ENCODE results near the gene SPC24.

The SPC24 gene

DNA sequence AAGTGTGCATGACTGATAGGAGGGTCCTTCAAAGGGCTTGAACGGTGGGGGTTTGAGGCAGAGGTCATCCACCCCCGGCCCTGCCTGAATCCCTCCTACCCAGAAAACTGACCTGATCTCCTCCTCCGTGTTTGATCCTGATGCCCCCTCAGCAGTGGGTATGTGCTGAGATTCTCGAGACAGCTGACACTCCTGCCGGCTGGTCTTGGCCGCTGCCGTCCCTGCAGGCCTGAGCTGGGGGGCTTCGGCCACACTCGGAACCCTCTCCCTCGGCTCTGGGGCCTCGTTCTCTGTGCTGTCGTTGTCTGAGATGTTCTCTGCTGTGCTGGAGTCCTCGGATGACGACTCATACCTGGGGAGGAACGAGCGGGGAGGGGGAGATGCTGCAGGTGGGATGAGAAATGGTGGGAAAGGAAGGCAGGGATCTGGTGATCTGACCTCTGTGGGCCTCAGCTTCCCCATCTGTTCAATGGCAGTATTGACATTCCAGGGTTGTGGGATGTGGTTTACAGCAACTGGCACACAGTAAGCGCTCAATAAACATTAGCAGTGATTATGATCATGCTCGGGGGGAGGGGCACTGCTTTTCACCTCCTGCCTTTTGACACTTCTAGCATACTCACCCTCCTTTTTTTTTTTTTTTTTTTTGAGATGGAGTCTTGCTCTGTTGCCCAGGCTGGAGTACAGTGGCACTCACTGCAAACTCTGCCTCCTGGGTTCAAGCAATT is 21.0 kb upstream of the SPC24 start:
- H2AK5ac ChIP-seq (ENCODE audit: low read length) = no peak overlapping the region
- H3K9me3 ChIP-seq (ENCODE audit: insufficient read depth, low read depth, low read length) = peaks cover 5% of the 10 kb centered on the region
- H3K27ac ChIP-seq (ENCODE audit: low read depth, low read length) = no peak overlapping the region
- H4K12ac ChIP-seq (ENCODE audit: low read depth, low read length) = no peak overlapping the region
- peaks cover 39 to 50% of the 10 kb centered on the region in 2 experiments for H3K36me3 ChIP-seq (ENCODE audit: control insufficient read depth in 1 of 2, insufficient read depth in 2 of 2, low read length in 2 of 2)
- H4K91ac ChIP-seq (ENCODE audit: low read depth, low read length) = no peak overlapping the region
- no peak overlapping the region for H2BK5ac ChIP-seq (ENCODE audit: low read depth, low read length, poor library complexity)
- no peak overlapping the region for H2AFZ ChIP-seq (ENCODE audit: insufficient read depth, low read length, poor library complexity)
- no peak overlapping the region for H3K18ac ChIP-seq (ENCODE audit: low read length)
- H3K14ac ChIP-seq (ENCODE audit: low read length) = no peak overlapping the region
- H3K4me3 ChIP-seq (ENCODE audit: low read depth, low read length) = no peak overlapping the region
- no peak overlapping the region for H4K8ac ChIP-seq (ENCODE audit: low read depth, low read length)
- no peaks in the 10 kb centered on the region for H3K27me3 ChIP-seq (ENCODE audit: insufficient read depth, low read length)
- no peaks in the 10 kb centered on the region for H3K79me2 ChIP-seq (ENCODE audit: control insufficient read depth, insufficient read depth, low read length, poor library complexity)
- H3K4ac ChIP-seq (ENCODE audit: low read depth, low read length) = no peak overlapping the region
- H3K9ac ChIP-seq (ENCODE audit: low read length) = no peak overlapping the region
- H3K23ac ChIP-seq (ENCODE audit: low read length) = no peak overlapping the region
- peaks cover 0 to 6% of the 10 kb centered on the region in 2 experiments for H3K4me1 ChIP-seq (ENCODE audit: control insufficient read depth in 1 of 2, insufficient read depth in 2 of 2, low read length in 2 of 2)
- no peak overlapping the region for H2BK120ac ChIP-seq (ENCODE audit: insufficient read depth, low read length, poor library complexity)
- no peaks in the 10 kb centered on the region for H3K79me1 ChIP-seq (ENCODE audit: low read length)
- DNase-seq = no peak
- no peak overlapping the region for H2BK12ac ChIP-seq (ENCODE audit: low read length)
- H3K4me2 ChIP-seq (ENCODE audit: low read length) = no peak overlapping the region
- no CpG with 5 or more reads among the region's 18 CpGs for WGBS (ENCODE audit: extremely low coverage, insufficient coverage, insufficient read length)

DNA sequence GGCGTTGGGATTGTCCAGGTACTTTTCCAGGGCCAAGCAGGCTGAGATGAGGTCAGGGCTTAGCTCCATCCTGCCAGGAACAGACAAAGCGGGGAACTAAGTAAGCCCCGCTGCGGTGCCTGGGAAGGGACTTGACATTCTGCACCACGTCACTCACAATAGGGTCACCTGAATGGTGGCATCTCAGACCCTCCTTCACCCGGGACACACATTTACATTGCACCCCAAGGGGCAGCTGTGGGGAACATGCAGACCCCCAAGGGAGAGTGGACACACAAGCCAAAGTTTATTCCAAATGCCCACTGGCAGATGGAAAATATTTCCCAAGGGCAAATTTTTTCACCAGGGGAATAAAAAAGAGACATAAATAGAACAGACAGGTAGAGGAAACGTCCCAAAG is 20.3 kb upstream of the SPC24 start:
- no CpG with 5 or more reads among the region's 7 CpGs for WGBS (ENCODE audit: extremely low coverage, insufficient coverage, insufficient read length)
- Histone ChIP-seq H4K91ac (ENCODE audit: low read depth, low read length) (no peak overlapping the region), H4K8ac (ENCODE audit: low read depth, low read length) (no peak overlapping the region), H2AK5ac (ENCODE audit: low read length) (no peak overlapping the region), H3K9me3 (ENCODE audit: insufficient read depth, low read depth, low read length) (peaks cover 5% of the 10 kb centered on the region), H3K27ac (ENCODE audit: low read depth, low read length) (no peak overlapping the region), H3K79me2 (ENCODE audit: control insufficient read depth, insufficient read depth, low read length, poor library complexity) (no peaks in the 10 kb centered on the region), H2BK12ac (ENCODE audit: low read length) (no peak overlapping the region), H3K4me3 (ENCODE audit: low read depth, low read length) (no peak overlapping the region), H2AFZ (ENCODE audit: insufficient read depth, low read length, poor library complexity) (no peak overlapping the region), H3K4ac (ENCODE audit: low read depth, low read length) (no peak overlapping the region), H3K23ac (ENCODE audit: low read length) (no peak overlapping the region), H3K4me2 (ENCODE audit: low read length) (no peak overlapping the region), H2BK5ac (ENCODE audit: low read depth, low read length, poor library complexity) (no peak overlapping the region), H2BK120ac (ENCODE audit: insufficient read depth, low read length, poor library complexity) (no peak overlapping the region), H3K36me3 (ENCODE audit: control insufficient read depth in 1 of 2, insufficient read depth in 2 of 2, low read length in 2 of 2) (peaks cover 42 to 48% of the 10 kb centered on the region in 2 experiments), H3K79me1 (ENCODE audit: low read length) (no peaks in the 10 kb centered on the region), H4K12ac (ENCODE audit: low read depth, low read length) (no peak overlapping the region), H3K4me1 (ENCODE audit: control insufficient read depth in 1 of 2, insufficient read depth in 2 of 2, low read length in 2 of 2) (peaks cover 0 to 6% of the 10 kb centered on the region in 2 experiments), H3K14ac (ENCODE audit: low read length) (no peak overlapping the region), H3K18ac (ENCODE audit: low read length) (no peak overlapping the region), H3K9ac (ENCODE audit: low read length) (no peak overlapping the region), H3K27me3 (ENCODE audit: insufficient read depth, low read length) (no peaks in the 10 kb centered on the region)
- no peak for DNase-seq

DNA sequence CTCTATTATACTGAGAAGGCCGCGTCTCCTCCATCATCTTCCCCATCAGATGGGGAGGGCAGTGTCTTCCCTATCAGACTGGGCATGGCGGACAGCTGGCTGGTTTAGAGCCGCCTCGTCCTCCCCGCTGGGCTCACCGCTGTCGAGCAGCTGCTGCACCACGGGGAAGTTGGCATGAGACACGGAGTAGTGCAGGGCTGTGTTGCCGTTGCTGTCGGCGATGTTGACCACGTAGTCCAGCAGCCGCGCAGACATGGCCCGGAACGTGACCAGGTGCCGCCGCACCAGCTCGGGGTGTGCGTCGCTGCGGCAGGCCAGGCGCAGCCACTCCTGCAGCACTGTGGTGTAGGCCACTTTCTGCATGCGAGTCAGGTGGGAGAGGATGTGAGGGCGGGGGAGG is 18.8 kb upstream of the SPC24 start:
- peaks cover 50 to 58% of the 10 kb centered on the region in 2 experiments for H3K36me3 ChIP-seq (ENCODE audit: control insufficient read depth in 1 of 2, insufficient read depth in 2 of 2, low read length in 2 of 2)
- no peak overlapping the region for H3K27ac ChIP-seq (ENCODE audit: low read depth, low read length)
- no peak overlapping the region for H4K91ac ChIP-seq (ENCODE audit: low read depth, low read length)
- H4K12ac ChIP-seq (ENCODE audit: low read depth, low read length) = no peak overlapping the region
- no peaks in the 10 kb centered on the region for H3K79me2 ChIP-seq (ENCODE audit: control insufficient read depth, insufficient read depth, low read length, poor library complexity)
- no peaks in the 10 kb centered on the region for H3K4me1 ChIP-seq (ENCODE audit: control insufficient read depth in 1 of 2, insufficient read depth in 2 of 2, low read length in 2 of 2)
- no peak overlapping the region for H2AFZ ChIP-seq (ENCODE audit: insufficient read depth, low read length, poor library complexity)
- H2BK5ac ChIP-seq (ENCODE audit: low read depth, low read length, poor library complexity) = no peak overlapping the region
- peaks cover 5% of the 10 kb centered on the region for H3K9me3 ChIP-seq (ENCODE audit: insufficient read depth, low read depth, low read length)
- no peaks in the 10 kb centered on the region for H3K79me1 ChIP-seq (ENCODE audit: low read length)
- no peak overlapping the region for H2BK120ac ChIP-seq (ENCODE audit: insufficient read depth, low read length, poor library complexity)
- H3K23ac ChIP-seq (ENCODE audit: low read length) = no peak overlapping the region
- DNase-seq = no peak
- no peak overlapping the region for H4K8ac ChIP-seq (ENCODE audit: low read depth, low read length)
- H3K27me3 ChIP-seq (ENCODE audit: insufficient read depth, low read length) = no peaks in the 10 kb centered on the region
- no CpG with 5 or more reads among the region's 27 CpGs for WGBS (ENCODE audit: extremely low coverage, insufficient coverage, insufficient read length)
- no peak overlapping the region for H3K18ac ChIP-seq (ENCODE audit: low read length)
- no peak overlapping the region for H3K4me2 ChIP-seq (ENCODE audit: low read length)
- H3K14ac ChIP-seq (ENCODE audit: low read length) = no peak overlapping the region
- no peak overlapping the region for H2BK12ac ChIP-seq (ENCODE audit: low read length)
- H3K9ac ChIP-seq (ENCODE audit: low read length) = no peak overlapping the region
- H3K4me3 ChIP-seq (ENCODE audit: low read depth, low read length) = no peak overlapping the region
- no peak overlapping the region for H2AK5ac ChIP-seq (ENCODE audit: low read length)
- H3K4ac ChIP-seq (ENCODE audit: low read depth, low read length) = no peak overlapping the region

DNA sequence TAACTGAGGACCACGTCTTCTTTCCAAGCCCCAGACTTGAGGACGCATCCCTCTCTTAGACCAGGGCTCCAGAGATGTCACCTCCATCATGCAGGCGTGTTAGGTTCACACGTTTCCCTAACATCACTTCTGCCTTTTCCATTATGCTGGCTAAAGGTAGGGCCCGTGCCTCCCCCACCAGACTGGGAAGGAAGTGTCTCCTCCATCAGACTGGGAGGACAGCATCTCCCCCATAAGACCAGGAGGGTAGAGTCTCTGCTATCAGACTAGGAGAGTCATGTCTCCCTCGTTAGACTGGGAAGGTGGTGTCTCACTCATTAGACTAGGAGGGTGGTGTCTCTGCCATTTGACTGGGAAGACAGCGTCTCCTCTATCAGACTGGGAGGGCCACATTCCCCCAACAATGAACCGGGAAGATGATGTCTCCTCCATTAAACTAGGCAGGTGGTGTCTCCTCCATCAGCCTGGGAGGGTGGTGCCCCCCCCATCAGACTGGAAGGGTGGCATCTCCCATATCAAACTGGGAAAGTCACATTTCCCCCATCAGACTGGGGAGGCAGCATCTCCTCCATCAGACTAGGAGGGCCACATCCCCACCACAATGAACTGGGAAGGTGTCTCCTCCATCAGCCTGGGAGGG is 18.1 kb upstream of the SPC24 start:
- H3K4me2 ChIP-seq (ENCODE audit: low read length) = no peak overlapping the region
- no peak overlapping the region for H3K4me3 ChIP-seq (ENCODE audit: low read depth, low read length)
- no peaks in the 10 kb centered on the region for H3K27me3 ChIP-seq (ENCODE audit: insufficient read depth, low read length)
- H3K79me1 ChIP-seq (ENCODE audit: low read length) = no peaks in the 10 kb centered on the region
- no peak overlapping the region for H4K12ac ChIP-seq (ENCODE audit: low read depth, low read length)
- H2AFZ ChIP-seq (ENCODE audit: insufficient read depth, low read length, poor library complexity) = no peak overlapping the region
- H3K18ac ChIP-seq (ENCODE audit: low read length) = no peak overlapping the region
- H3K36me3 ChIP-seq (ENCODE audit: control insufficient read depth in 1 of 2, insufficient read depth in 2 of 2, low read length in 2 of 2) = peaks cover 50 to 57% of the 10 kb centered on the region in 2 experiments
- no peak overlapping the region for H2BK12ac ChIP-seq (ENCODE audit: low read length)
- H3K27ac ChIP-seq (ENCODE audit: low read depth, low read length) = no peak overlapping the region
- peaks cover 5% of the 10 kb centered on the region for H3K9me3 ChIP-seq (ENCODE audit: insufficient read depth, low read depth, low read length)
- no peaks in the 10 kb centered on the region for H3K4me1 ChIP-seq (ENCODE audit: control insufficient read depth in 1 of 2, insufficient read depth in 2 of 2, low read length in 2 of 2)
- H3K4ac ChIP-seq (ENCODE audit: low read depth, low read length) = no peak overlapping the region
- no peak overlapping the region for H2BK120ac ChIP-seq (ENCODE audit: insufficient read depth, low read length, poor library complexity)
- no peak overlapping the region for H3K9ac ChIP-seq (ENCODE audit: low read length)
- no peak overlapping the region for H4K8ac ChIP-seq (ENCODE audit: low read depth, low read length)
- no peak overlapping the region for H3K14ac ChIP-seq (ENCODE audit: low read length)
- H2AK5ac ChIP-seq (ENCODE audit: low read length) = no peak overlapping the region
- H3K23ac ChIP-seq (ENCODE audit: low read length) = no peak overlapping the region
- no peak overlapping the region for H2BK5ac ChIP-seq (ENCODE audit: low read depth, low read length, poor library complexity)
- no peaks in the 10 kb centered on the region for H3K79me2 ChIP-seq (ENCODE audit: control insufficient read depth, insufficient read depth, low read length, poor library complexity)
- WGBS (ENCODE audit: extremely low coverage, insufficient coverage, insufficient read length) = no CpG with 5 or more reads among the region's 8 CpGs
- no peak for DNase-seq
- H4K91ac ChIP-seq (ENCODE audit: low read depth, low read length) = no peak overlapping the region
